ENCODE data around the gene CCDC66.
"Not testable (repeated sequence)": the region's sequence is repeated elsewhere in the genome, so short reads cannot be mapped to it uniquely, and the experiment has no call there.

CCDC66 gene

DNA sequence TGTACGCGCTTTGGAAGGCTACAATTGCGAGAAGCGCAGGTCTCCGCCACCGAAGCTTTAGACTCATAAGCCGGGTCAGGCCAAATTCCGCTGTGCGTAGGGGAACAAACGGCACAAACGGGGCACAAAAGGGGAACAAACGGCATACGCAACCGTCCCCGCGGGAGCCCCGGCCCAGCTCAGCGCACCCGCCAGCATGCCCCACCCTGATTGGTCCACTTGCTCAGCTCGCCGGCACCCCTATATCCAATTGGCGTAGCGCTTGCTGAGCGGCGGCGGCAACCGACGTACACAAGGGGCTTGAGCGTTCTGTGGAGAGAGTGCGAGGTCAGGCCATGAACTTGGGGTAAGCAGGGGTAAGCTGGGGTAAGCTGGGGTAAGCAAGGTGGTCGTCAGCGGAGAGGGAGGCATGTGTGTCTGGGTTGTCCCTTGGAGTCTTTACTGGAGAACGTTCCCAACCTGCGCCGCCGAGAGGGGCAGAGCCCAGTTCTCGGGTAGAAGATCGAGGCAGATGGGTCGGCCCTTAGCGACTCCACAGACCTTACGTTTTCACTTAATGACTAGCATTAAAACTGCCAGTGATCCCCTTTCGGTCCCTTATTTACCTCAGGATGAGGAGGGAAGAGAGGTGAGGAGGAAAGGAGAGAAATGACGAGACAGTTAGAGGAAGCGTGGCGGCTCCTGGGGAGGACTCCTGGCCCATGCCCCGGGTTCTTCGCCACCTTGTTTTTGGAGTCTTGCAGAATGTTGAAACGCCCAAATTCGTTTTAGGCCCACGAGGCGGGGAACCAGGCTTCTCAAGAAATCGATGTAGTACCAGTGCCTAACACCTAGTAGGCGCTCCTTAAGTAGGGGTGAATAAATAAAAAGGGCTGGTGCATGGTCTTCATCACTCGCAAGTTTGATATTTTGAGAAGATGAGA lies at the start of gene CCDC66:
TSS of gene CCDC66 (plus strand) at position 268 of the 923 bp plus-strand sequence. CDS start at position 336, 68 bp downstream.
- peak; percentile 87 for DNase-seq (ENCODE audit: low read depth, low spot score)

DNA sequence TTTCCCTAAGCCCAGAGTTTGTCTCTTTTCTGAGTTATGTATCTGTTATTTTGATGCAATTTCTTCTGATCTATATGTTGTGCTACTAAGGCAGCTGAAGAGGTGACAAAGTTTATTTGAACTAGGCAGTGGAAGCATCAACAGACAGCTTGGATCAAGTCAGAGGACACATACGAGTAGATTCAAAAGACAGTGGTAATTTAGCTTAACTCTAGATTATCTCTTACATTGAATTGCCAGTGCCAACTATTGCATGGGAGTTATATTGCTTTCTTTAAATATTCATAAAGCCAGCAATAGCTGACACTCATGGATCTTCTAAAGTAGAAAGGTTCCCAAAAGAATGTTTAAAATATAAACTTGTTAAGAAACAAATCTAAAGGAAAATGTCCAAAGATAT lies 37.3 kb upstream of the CCDC66 start:
- DNase-seq (ENCODE audit: low read depth, low spot score), result no peak

DNA sequence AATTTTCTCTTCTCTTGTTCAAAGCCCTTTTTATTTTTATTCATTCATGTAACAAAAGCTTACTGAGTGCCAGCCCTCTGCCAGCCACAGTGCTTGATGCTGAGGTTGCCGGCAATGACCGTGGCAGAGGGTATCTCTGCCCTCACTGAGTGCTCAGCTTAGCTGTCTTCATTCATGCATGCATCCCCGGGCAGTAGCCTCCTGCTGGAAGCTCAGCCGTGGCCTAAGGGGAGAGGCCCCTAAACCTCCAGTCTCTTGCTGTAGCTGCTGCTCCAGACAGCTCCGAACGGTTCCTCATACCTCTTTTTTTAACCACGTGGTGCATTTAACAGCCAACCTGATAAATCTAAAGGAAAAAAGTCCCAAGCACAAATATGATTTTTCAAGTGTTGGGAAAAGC lies 34.6 kb upstream of the CCDC66 start:
- DNase-seq (ENCODE audit: low read depth, low spot score), result no peak

DNA sequence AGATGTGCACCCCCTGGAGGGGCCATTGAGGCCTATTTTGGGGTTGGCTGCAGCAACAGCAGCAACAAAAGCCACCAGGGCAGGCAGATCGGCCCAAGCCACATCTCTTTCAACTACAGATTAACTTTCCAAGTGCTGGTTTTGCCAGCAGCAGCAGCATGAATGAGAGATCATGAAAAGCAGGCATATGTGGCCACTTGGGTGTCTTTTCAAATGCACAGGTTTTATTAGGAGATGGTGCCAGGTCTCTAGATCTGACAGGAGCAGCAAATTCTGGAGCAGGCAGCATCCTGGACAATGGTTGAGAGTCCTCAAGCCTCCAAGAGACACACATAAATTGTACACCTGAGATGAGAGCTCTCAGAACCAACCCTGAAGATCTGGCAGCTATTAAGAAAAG lies 31.7 kb upstream of the CCDC66 start:
- DNase-seq (ENCODE audit: low read depth, low spot score), result no peak

DNA sequence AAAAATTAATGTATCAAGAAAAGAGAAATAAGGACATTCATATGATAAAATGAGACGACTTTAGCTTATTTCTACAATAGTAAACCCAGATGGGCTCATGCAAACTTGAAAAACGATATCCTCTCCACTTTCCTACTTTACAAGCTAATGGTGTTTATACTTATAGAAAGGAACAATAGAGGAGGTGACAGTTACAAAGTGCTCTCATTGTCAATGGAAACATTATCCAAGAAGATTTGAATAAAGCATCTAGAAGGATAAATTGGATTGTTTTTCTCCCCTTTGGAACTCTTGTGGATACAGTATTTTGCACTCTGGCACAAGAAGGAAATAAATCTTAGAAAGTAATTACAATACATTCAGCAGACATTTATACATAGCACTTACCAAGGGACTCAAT lies 20.2 kb upstream of the CCDC66 start:
- DNase-seq (ENCODE audit: low read depth, low spot score), result no peak

DNA sequence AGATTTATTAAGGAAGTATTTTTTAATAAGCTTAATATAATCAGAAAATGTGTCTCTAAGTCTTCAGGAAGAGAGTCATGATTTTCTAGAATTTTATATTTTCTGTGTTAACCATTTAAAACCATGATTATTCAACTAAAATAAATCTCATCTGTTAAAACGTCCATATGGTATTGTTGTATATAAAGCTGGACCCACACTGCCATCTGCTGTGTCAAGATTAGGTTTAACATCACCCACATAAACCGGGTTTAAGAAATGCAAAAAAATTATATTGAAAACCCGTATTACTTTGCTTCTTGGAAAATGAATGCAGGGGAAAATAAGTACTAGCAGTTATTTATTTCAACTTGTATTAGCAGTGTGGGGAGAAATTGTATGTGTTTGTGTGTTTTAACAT lies 9.5 kb upstream of the CCDC66 start:
- no peak for DNase-seq (ENCODE audit: low read depth, low spot score)

DNA sequence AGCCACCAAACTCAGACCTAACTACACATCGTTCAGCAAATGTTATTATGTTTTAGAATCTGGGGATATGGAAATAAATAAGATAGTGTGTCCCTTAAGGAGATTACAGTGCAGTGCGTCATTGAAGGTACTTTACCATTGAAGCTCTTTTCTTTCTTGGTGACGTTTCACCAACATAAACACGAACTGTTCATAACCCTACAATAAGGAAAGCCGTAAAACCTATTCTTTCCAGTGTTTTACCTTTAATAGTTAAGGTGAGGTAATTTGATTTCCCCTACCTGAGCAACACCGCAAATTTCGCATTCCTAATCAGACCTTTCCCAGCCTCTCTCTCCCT lies 826 bp downstream of the CCDC66 start:
- no peak for DNase-seq (ENCODE audit: low read depth, low spot score)

DNA sequence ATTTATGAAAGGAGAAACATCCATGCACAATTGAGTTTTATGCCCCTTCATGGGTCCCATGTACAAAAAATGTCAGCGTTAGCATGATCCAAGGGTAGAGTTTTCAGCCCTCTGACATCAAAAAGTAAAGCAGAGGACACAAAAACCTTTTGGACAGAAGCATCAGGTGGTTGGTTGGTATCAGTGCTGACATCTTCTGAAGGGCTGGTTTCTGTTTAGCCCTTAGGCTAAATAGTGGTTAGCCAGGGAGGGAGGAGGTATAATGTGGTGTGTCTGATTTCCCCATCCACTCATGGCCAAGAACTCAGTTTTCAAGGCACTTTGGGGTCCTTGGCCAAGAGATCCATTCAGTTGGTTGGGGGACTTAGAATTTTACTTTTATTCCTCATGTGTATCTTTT lies 16.5 kb downstream of the CCDC66 start:
- no peak for DNase-seq (ENCODE audit: low read depth, low spot score)

DNA sequence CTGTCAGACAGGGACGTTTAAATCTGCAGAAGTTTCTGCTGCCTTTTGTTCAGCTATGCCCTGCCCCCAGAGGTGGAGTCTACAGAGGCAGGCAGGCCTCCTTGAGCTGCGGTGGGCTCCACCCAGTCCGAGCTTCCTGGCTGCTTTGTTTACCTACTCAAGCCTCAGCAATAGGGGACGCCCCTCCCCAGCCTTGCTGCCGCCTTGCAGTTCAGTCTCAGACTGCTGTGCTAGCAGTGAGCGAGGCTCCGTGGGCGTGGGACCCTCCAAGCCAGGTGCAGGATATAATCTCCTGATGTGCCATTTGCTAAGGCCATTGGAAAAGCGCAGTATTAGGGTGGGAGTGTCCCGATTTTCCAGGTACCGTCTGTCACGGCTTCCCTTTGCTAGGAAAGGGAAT lies 25.0 kb downstream of the CCDC66 start:
- not testable (repeated sequence) for DNase-seq (ENCODE audit: low read depth, low spot score)

DNA sequence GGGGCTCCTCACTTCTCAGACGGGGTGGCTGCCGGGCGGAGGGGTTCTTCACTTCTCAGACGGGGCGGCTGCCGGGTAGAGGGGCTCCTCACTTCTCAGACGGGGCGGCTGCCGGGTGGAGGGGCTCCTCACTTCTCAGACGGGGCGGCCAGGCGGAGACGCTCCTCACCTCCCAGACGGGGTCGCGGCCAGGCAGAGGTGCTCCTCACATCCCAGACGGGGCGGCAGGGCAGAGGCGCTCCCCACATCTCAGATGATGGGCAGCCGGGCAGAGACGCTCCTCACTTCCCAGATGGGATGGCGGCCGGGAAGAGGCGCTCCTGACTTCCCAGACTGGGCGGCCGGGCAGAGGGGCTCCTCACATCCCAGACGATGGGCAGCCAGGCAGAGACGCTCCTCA lies 27.3 kb downstream of the CCDC66 start:
- DNase-seq (ENCODE audit: low read depth, low spot score), result not testable (repeated sequence)

DNA sequence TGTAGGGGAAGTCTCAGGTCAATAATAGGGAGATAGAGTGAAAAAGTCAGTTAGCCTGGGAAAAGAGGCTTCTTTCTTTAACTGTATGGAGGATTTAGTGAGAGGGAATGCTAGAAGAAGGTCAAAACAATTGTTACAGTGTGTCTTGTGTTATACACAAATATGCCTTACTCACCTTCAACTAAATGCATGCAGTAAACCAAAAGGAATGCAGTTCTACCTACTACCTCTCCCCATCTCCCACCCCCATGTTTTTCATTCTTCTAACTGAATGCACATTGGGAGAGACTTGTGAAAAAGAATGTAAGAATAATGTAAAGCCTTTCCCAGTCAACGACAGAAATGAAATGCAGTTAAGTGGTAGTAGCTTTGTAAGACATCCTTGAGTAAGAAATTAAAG lies 33.8 kb downstream of the CCDC66 start:
- no peak for DNase-seq (ENCODE audit: low read depth, low spot score)

DNA sequence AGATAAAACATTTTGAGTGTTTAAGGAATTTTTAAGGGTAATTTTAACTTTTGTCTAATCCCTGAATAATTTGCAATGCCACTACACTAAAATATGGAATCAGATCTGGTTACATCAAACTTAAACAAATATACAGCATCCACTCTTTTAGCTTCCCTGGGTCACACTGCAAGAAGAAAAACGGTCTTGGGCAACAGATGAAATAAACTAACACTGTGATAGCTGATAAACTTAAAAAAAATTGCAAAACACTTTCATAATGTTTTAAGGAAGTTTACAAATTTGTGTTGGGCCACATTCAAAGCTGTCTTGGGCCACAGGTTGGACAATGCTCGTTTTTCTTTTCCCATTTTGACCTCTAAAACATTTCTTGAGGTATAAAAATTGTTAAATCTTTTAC lies 34.3 kb downstream of the CCDC66 start:
- DNase-seq (ENCODE audit: low read depth, low spot score), result no peak

DNA sequence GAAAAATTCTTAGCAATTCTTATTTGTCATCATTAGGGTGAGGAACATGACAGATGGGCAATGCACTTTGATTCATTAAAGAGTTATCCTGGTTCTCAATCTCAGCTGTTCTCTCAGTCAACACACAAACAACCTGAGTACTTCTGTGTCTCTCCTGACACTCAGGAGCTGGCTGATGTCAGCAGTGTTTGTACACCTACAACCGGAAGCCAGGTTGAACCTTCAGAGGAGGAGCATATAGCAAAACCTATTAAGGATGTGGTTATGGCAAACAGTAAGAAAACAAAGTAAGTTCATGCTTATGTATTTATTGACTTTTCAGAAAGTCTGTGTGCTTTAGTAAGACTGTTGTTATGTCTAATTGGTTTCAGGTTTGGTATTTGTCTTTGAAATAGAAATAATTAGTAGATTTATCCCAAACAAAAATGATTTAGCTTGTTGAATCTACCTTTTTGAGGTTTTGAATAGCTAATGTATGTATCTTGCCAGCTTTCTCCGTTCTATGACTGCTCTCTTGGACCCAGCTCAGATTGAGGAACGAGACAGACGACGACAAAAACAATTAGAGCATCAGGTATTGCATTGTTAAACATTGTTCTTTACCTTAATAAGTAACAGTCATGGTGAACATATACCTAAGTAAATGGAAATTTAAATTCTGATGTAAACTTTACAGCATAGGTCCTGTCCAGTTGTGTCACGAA lies 36.6 kb downstream of the CCDC66 start:
- DNase-seq (ENCODE audit: low read depth, low spot score), result no peak

DNA sequence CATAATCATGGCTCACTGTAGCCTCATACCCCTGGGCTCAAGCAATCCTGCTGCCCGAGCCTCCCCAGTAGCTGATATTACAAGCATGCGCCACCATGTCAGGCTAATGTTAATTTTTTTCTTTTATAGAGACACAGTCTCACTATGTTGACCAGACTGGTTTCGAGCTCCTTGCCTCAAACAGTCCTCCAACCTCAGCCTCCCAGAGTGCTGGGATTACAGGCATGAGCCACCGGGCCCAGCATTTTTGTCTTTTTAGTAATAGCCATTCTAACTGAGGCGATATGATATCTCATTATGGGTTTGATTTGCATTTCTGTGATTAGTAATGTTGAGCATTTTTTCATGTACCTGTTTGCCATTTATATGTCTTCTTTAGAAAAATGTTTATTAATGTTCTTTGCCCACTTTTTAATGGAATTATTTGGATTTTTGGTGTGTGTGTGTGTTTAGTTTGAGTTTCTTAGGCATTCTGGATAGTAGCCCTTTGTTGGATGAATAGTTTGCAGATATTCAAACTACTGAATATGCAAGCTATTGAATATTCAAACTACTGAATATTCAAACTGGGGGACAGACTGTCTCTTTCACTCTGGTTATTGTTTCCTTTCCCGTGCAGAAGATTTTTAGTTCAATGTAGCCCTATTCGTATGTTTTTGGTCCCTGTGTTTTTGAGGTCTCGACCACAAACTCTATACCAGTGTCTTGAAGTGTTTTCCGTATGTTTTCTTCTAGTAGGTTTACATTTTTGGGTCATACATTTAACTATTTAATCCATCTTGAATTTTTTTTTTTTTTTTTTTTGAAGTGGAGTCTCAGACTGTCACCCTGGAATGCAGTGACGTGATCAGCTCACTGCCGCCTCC lies 39.2 kb downstream of the CCDC66 start:
- no peak for DNase-seq (ENCODE audit: low read depth, low spot score)

DNA sequence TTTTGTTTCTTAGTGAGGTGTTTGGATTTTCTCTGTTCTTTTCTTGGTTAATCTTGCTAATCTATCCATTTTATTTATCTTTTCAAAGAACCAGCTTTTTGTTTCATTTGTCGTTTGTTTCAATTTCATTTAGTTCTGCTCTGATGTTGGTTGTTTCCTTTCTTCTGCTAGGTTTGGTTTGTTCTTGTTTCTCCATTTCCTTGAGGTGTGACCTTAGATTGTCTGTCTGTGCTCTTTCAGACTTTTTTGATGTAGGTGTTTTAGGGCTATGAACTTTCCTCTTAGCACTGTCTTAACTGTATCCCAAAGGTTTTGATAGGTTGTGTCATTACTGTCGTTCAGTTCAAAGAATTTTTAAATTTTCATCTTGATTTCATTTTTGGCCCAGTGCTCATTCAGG lies 51.5 kb downstream of the CCDC66 start:
- not testable (repeated sequence) for DNase-seq (ENCODE audit: low read depth, low spot score)

DNA sequence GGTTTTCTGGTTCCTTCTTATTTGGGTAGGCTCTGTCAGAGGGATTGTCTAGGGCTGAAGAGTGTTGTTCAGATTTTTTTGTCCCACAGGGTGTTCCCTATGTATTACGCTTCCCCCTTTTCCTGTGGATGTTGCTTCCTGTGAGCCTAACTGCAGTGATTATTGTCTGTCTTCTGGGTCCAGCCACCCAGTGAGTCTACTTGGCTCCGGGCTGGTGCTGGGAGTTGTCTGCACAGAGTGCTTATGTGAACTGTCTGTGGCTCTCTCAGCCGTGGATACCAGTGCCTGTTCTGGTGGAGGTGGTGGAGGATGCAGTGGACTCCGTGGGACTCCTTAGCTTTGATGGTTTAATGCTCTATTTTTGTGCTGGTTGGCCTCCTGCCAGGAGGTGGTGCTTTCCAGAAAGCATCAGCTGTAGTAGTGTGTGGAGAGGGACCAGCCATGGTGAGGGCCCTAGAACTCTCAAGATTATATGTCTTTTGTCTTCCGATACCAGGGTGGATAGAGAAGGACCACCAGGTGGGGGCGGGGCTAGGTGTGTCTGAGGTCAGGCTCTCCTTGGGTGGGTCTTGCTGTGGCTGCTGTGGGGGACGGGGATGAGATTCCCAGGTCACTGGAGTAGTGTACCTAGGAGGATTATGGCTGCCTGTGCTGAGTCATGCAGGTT lies 53.8 kb downstream of the CCDC66 start:
- no peak for DNase-seq (ENCODE audit: low read depth, low spot score)

DNA sequence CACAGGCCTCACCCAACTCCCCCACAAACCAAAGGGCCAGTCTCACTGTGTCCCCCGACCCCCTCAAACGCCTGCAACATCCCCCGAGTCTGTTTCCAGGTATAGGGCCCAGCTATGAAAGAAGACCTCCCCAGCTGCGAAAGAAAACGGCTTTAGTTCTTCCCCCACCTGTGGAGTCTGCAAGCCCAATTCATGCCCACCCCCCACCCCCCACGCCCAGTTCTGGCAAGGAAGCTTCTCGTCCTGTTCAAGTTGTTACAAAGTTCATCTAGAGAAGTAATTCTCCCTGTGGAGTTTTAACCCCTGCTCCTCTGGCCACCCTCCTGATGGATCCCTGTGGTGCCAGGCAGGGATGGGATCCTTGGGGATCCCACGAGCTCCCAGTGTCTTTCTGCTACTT lies 54.4 kb downstream of the CCDC66 start:
- no peak for DNase-seq (ENCODE audit: low read depth, low spot score)

DNA sequence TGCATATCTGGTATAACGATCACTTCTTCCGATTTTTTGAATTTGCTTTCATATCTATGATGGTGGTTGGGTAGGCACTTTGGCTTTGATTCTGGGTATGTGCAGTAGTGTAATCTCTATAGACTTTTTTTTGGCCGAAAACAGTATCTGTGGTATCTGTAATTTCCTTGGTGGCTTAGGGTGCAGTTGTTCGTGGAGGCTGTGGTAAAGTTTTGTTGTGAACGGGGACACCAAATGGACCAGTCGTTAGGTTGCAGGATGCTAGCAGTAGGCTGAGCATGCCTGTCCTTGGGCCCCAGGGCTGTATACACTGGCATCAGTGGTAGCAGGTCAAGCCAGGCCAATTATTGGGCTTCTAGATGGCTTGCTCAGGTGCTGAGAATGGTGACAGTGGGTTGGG lies 55.2 kb downstream of the CCDC66 start:
- DNase-seq (ENCODE audit: low read depth, low spot score), result no peak

DNA sequence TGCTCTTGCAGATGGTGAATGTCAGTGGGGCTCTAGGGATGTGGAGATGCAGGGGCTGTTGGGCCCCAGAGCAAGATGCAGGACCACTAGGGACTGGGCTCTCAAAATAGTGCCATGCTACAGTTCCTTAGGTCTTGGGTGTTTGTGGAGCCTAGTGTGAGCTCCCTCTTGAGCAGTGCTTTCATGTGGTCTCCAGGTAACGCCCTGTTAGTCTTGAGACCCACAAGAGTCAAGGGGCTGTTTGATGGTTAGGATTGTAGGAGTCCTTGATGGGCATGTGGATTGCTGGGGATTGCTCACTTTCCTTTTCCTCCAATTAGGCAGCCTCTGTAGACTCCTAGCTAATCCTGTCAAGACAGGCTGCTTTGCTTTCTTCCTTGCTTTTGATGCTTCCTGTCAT lies 56.0 kb downstream of the CCDC66 start:
- no peak for DNase-seq (ENCODE audit: low read depth, low spot score)

DNA sequence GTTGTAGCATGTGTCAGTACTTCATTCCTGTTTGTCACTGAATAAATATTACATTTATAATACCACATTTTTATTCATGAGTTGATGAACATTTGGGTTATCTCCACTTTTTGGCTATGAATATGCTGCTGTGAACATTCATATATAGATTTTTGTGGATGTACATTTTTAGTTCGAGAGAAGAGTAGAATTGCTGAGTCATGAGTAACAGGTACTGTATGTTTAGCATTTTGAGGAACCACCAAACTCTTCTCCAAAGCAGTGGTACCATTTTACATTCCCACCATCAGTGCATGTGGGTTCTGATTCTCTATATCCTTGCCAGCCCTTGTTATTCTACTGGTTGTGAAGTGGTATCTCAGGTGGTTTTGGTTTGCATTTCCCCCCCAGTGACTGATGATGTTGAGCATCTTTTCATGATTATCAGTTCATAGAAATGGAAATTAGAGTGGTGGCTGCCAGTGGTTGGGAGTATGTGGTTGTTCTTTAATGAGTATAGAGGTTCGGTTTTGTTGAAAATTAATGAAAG lies 59.6 kb downstream of the CCDC66 start:
- no peak for DNase-seq (ENCODE audit: low read depth, low spot score)

DNA sequence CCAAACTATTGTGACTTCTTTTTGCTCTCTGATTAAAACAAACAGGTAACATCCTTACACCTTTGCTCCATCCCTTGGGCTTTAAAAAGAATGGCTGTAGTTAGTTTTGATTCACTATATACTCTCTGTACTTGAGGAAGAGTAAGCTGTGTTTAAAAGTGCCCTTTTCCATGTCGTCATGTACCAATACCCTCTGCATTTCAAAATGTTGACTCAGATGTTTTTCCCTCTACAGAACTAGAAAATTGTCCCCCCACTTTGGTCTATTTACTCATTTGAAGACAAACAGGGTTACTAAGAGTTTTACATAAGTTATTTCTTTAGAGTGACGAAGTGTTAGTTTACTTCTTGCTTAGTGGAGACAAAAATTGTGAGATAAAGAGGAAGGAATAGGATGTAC lies 63.4 kb downstream of the CCDC66 start:
- no peak for DNase-seq (ENCODE audit: low read depth, low spot score)

Measured in activated naive CD8-positive, alpha-beta T cell treated with anti-CD3 and anti-CD28 coated beads, Interleukin-2, amount 50 U/mL, for 16 hours (primary cell).